Measurements from ENCODE around the gene PCNT.

Gene PCNT

DNA sequence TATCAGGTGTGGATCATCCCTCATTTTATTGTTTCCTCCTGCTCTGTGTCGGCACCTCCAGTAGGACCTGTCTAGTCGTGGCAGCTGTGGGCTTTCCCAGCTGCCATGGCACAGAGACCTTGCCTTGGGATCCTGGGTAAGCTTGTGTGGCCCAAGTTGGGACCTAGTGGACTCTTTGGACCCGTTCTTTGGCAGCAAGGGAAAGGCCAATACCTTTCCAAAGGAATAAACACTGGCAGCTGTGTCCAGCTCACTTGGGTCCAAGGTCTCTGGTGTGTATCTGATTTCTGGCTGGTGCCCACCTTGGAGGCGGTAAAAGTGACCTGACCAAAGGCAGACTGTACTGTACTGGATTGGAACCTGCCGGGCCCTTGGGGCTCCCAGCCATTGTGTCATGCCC is 156.5 kb downstream of the PCNT start:
- Histone ChIP-seq H3K36me3 (ENCODE audit: insufficient read depth, low read length) (no peaks in the 10 kb centered on the region), H3K27ac (ENCODE audit: low read depth, low read length) (no peak overlapping the region), H3K79me2 (ENCODE audit: control insufficient read depth, insufficient read depth, low read length, unreplicated experiment) (peaks cover 14% of the 10 kb centered on the region)

DNA sequence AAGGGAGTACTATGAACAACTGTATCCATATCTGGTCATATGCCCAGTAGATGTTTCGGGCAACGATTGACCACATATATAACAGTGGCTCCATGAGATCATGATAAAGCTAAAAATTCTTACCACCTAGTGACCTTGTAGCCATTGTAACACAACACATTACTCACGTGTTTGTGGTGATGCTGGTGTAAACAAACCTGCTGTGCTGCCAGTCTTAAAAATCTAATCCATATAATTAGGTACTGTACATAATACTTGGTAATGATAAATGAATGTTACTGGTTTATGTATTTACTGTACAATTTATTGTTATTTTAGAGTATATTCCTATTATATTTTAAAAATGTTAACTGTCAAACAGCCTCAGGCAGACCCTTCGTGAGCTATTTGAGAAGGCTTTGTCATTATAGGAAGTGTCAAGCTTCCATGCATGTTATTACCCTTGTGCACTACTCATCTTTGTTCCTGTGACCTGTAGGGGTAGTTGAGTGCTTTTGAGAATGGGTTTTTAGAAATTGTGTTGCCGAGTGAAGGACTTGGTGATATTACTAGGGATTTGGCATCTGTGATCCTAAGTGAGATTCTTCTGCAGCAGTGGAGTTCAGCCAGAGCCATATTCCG is 158.4 kb downstream of the PCNT start:
- H2AFZ ChIP-seq (ENCODE audit: low read length, unreplicated experiment): no peak overlapping the region
- no peaks in the 10 kb centered on the region for H3K4me1 ChIP-seq (ENCODE audit: control insufficient read depth, insufficient read depth, low read length, unreplicated experiment)
- peaks cover 10% of the 10 kb centered on the region for H3K79me2 ChIP-seq (ENCODE audit: control insufficient read depth, insufficient read depth, low read length, unreplicated experiment)
- H3K36me3 ChIP-seq (ENCODE audit: insufficient read depth, low read length): 0 out of 2 replicates have a peak, but pooled peaks cover 4% of the 10 kb centered on the region
- H3K27ac ChIP-seq (ENCODE audit: low read depth, low read length): no peak overlapping the region
- no peak overlapping the region for H3K4me3 ChIP-seq (ENCODE audit: low read depth, low read length)
- H3K27me3 ChIP-seq (ENCODE audit: insufficient read depth, low read length): no peaks in the 10 kb centered on the region

More for the DNA sequence above, 156.5 kb downstream of the PCNT start:
- H2AFZ ChIP-seq (ENCODE audit: low read length, unreplicated experiment): no peak overlapping the region
- no peaks in the 10 kb centered on the region for H3K4me1 ChIP-seq (ENCODE audit: control insufficient read depth, insufficient read depth, low read length, unreplicated experiment)
- H3K4me3 ChIP-seq (ENCODE audit: low read depth, low read length): no peak overlapping the region
- no peaks in the 10 kb centered on the region for H3K27me3 ChIP-seq (ENCODE audit: insufficient read depth, low read length)

DNA sequence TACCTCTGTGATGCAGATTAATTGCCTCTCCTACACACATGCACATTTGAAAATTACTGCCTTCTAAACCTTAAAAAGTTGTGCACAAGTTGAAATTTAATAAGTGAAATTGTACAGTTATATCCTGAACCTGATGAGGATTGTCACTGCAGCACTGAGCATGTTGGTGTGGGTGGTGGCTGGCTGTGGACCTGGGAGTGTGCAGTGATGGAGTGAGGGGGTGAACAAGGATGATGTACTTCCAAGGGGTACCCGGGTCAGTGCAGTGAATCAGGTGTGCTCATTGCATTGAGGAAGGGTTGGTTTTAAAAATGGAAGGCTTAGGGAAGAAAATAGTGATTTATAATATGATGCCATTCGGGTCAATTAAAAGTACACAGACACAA is 158.9 kb downstream of the PCNT start:
- Histone ChIP-seq H3K4me1 (ENCODE audit: control insufficient read depth, insufficient read depth, low read length, unreplicated experiment) (no peaks in the 10 kb centered on the region), H3K27me3 (ENCODE audit: insufficient read depth, low read length) (no peaks in the 10 kb centered on the region), H2AFZ (ENCODE audit: low read length, unreplicated experiment) (no peak overlapping the region), H3K79me2 (ENCODE audit: control insufficient read depth, insufficient read depth, low read length, unreplicated experiment) (peaks cover 10% of the 10 kb centered on the region), H3K4me3 (ENCODE audit: low read depth, low read length) (no peak overlapping the region), H3K27ac (ENCODE audit: low read depth, low read length) (no peak overlapping the region), H3K36me3 (ENCODE audit: insufficient read depth, low read length) (0 out of 2 replicates have a peak, but pooled peaks cover 4% of the 10 kb centered on the region)

DNA sequence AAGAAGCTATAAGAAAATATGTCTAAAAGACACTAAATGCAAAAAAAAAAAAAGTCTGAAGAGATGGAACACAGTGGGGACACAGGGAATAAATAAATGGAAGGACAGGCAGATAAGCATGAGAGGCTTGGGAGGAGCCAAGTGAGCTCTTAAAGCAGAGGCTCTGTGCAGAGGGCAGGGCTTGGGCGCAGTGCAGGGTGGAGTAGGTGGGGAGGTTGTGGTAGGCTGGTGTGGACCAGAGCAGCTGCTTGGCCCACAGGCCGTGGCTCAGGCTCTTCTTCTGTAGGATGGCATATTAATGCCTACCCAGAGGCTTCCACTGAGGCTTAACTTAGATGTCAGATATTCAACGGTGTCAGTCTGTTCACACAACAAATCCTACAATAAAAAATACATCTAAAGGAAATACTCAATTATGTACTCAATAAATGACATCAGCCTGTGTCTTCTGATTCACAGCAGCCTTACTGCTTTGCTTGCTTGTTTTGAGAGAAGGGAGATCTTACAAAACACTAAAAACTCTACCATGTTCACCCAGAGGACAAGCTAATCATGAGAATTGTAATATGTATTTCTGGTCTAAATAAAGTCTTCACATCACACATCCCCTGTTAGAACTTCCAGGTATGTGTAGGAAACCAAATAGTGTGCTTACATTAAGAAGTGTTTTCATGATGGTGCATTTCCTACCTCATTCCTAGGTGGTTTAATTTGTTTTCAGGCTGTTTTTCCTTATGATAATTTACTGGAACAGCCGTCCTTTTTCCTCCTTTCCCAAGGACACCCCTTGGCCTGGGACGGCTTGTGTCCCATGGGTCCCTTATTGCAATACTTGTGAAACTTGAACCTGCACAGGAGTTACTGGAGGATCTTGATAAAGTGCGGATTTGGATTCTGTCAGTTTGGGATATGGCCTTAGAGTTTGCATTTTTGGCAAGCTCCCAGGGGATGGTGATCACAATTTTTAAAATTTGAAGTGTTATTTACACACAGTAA is 159.6 kb downstream of the PCNT start:
- Histone ChIP-seq H3K4me3 (ENCODE audit: low read depth, low read length) (no peak overlapping the region), H3K27me3 (ENCODE audit: insufficient read depth, low read length) (no peaks in the 10 kb centered on the region), H3K79me2 (ENCODE audit: control insufficient read depth, insufficient read depth, low read length, unreplicated experiment) (peaks cover 10% of the 10 kb centered on the region), H3K4me1 (ENCODE audit: control insufficient read depth, insufficient read depth, low read length, unreplicated experiment) (no peaks in the 10 kb centered on the region), H3K27ac (ENCODE audit: low read depth, low read length) (no peak overlapping the region), H3K36me3 (ENCODE audit: insufficient read depth, low read length) (0 out of 2 replicates have a peak, but pooled peaks cover 4% of the 10 kb centered on the region), H2AFZ (ENCODE audit: low read length, unreplicated experiment) (no peak overlapping the region)

DNA sequence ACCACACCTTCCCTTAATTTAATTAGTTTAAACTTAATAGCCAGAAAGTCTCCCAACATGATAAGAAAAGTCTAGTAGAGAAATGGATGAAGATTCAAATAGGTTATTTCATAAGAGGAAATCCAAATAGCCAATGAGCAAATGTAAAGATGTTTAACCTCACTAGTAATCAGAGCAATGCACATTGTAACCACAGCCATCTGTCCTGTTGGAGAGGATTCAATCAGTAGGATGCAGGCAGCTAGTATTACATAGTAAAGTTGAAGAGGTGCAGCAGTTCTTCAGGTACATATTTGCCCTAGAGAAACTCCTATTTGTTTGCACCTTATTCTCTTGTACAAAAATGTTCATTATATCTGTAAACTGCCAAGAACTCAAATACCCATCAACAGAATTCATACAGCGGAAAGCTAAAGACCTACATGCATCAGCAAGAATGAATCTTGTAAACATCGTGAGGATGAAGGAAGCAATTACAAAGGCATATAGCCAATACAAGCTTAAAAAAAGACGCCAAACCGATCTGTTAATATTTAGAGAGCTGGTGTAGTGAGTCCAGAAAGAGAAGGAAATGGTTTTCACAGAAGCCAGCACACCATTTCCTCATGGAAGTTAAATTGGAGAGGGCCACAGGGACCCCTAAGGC is 162.6 kb downstream of the PCNT start:
- Histone ChIP-seq H3K27me3 (ENCODE audit: insufficient read depth, low read length) (no peaks in the 10 kb centered on the region), H3K27ac (ENCODE audit: low read depth, low read length) (no peak overlapping the region), H2AFZ (ENCODE audit: low read length, unreplicated experiment) (no peak overlapping the region), H3K79me2 (ENCODE audit: control insufficient read depth, insufficient read depth, low read length, unreplicated experiment) (peaks cover 12% of the 10 kb centered on the region), H3K4me3 (ENCODE audit: low read depth, low read length) (no peak overlapping the region), H3K4me1 (ENCODE audit: control insufficient read depth, insufficient read depth, low read length, unreplicated experiment) (no peaks in the 10 kb centered on the region), H3K36me3 (ENCODE audit: insufficient read depth, low read length) (peaks cover 11% of the 10 kb centered on the region; the same call in 1 of the 2 replicates)

DNA sequence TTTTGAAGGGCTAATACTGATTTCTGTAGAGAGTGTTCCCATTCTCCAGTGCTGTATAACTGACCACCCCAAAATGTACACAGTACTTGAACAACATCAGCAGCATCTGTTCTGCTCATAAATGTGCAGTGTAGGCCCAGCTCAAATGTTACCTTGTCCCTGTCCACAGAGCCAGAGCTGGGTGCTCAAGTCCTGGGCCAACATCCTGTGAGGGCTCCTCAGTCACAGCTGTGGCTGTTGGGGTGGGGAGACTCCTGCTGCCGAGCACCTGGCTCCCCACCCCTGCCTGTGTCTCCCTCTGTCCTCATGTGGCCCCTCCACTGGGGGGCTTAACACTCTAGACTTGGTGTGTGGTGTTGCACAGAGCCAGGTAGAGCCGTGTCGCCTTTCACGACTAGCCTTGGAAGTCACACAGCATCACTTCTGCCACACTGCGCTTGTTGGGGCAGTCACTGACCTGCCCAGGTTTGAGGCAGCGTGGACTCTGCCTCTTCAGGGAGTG is 165.3 kb downstream of the PCNT start:
- H3K4me1 ChIP-seq (ENCODE audit: control insufficient read depth, insufficient read depth, low read length, unreplicated experiment): no peaks in the 10 kb centered on the region
- peaks cover 30% of the 10 kb centered on the region for H3K36me3 ChIP-seq (ENCODE audit: insufficient read depth, low read length)
- H3K27ac ChIP-seq (ENCODE audit: low read depth, low read length): no peak overlapping the region
- peaks cover 3% of the 10 kb centered on the region for H3K79me2 ChIP-seq (ENCODE audit: control insufficient read depth, insufficient read depth, low read length, unreplicated experiment)
- H3K4me3 ChIP-seq (ENCODE audit: low read depth, low read length): no peak overlapping the region
- H3K27me3 ChIP-seq (ENCODE audit: insufficient read depth, low read length): no peaks in the 10 kb centered on the region
- H2AFZ ChIP-seq (ENCODE audit: low read length, unreplicated experiment): no peak overlapping the region

DNA sequence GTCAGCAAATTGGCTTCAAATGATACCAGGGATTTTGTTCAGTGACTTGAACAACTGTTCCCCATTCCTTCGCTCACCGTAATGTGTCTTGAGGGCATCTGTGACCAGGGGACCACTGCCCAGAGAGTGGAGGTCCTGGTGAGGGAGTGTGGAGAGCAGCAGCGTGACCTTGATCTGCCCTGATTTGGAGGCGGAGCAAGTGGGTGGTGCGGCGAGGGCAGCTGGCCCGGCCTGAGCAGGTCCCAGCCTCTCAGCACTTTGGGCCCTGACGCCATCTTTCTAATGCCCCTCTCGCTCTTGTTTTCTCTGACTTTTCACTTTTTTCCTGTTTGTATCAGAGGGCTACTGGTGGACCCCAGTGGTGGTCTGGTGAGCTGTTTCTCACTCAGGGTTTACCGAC is 165.8 kb downstream of the PCNT start:
- H3K27me3 ChIP-seq (ENCODE audit: insufficient read depth, low read length): no peaks in the 10 kb centered on the region
- peaks cover 35% of the 10 kb centered on the region for H3K36me3 ChIP-seq (ENCODE audit: insufficient read depth, low read length)
- H3K4me3 ChIP-seq (ENCODE audit: low read depth, low read length): no peak overlapping the region
- H3K79me2 ChIP-seq (ENCODE audit: control insufficient read depth, insufficient read depth, low read length, unreplicated experiment): peaks cover 3% of the 10 kb centered on the region
- H3K27ac ChIP-seq (ENCODE audit: low read depth, low read length): no peak overlapping the region
- H3K4me1 ChIP-seq (ENCODE audit: control insufficient read depth, insufficient read depth, low read length, unreplicated experiment): no peaks in the 10 kb centered on the region
- H2AFZ ChIP-seq (ENCODE audit: low read length, unreplicated experiment): no peak overlapping the region

DNA sequence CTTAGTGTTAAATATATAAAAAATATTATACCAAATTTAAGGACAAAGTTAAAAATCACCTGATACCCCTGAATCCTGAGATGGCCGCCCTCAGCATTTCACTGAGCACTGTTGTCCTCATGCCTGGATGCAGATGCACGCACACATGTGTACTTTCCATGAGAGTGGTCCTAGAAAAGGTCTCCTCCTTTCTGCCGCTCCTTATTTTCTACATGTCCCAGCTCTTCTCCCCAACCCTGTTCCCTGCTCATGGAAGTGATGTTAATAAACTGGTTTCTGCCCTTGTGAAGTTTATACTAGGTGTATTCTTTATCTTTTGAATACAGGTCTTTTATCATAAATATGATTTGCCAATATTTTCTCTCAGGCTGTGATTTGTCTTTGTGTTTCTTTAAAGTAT is 167.6 kb downstream of the PCNT start:
- no peak overlapping the region for H3K27ac ChIP-seq (ENCODE audit: low read depth, low read length)
- H3K4me3 ChIP-seq (ENCODE audit: low read depth, low read length): no peak overlapping the region
- H3K36me3 ChIP-seq (ENCODE audit: insufficient read depth, low read length): peaks cover 36% of the 10 kb centered on the region
- H3K4me1 ChIP-seq (ENCODE audit: control insufficient read depth, insufficient read depth, low read length, unreplicated experiment): no peaks in the 10 kb centered on the region
- H3K79me2 ChIP-seq (ENCODE audit: control insufficient read depth, insufficient read depth, low read length, unreplicated experiment): peaks cover 3% of the 10 kb centered on the region
- H3K27me3 ChIP-seq (ENCODE audit: insufficient read depth, low read length): no peaks in the 10 kb centered on the region
- no peak overlapping the region for H2AFZ ChIP-seq (ENCODE audit: low read length, unreplicated experiment)

DNA sequence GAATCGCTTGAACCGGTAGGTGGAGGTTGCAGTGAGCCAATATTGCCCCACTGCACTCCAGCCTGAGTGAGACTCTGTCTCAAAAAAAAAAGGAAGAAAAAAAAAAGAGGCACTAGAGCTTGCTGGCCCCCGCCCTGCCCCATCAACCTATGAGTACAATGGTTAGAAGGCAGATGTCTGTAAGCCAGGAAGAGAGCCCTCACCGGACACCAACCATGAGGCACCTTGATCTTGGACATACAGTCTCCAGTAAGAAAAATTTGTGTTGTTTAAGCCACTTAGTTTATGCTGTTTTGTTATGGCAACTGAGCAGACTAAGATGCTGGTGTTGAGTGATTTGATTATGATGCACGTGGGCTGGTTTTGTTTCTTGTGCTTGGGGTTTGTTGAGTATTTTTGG is 168.9 kb downstream of the PCNT start:
- Histone ChIP-seq H3K27me3 (ENCODE audit: insufficient read depth, low read length) (no peaks in the 10 kb centered on the region), H3K4me3 (ENCODE audit: low read depth, low read length) (no peak overlapping the region), H3K4me1 (ENCODE audit: control insufficient read depth, insufficient read depth, low read length, unreplicated experiment) (no peaks in the 10 kb centered on the region), H3K27ac (ENCODE audit: low read depth, low read length) (no peak overlapping the region), H2AFZ (ENCODE audit: low read length, unreplicated experiment) (no peak overlapping the region), H3K36me3 (ENCODE audit: insufficient read depth, low read length) (peaks cover 44% of the 10 kb centered on the region), H3K79me2 (ENCODE audit: control insufficient read depth, insufficient read depth, low read length, unreplicated experiment) (peaks cover 3% of the 10 kb centered on the region)

DNA sequence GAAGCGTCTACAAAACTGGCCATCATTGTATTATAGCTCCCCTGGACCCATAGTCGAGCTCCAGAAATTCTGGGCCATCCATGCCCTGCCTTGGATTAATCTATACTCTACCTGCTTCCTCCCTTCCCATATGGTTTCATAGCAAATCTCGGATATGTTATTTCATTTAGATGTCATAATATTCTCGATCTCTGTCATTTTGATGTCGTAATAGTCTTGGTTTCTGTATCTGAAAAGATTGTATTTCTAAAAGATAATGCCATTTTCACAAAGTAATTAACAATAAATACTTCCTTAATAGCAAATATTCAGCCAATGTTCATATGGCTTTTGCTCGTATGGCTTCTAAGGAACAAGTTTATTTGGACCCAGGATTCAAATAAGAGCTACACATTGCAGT is 169.9 kb downstream of the PCNT start:
- no peak overlapping the region for H3K4me3 ChIP-seq (ENCODE audit: low read depth, low read length)

More for the DNA sequence above, 169.9 kb downstream of the PCNT start:
- Histone ChIP-seq H3K27ac (ENCODE audit: low read depth, low read length) (no peak overlapping the region), H3K4me1 (ENCODE audit: control insufficient read depth, insufficient read depth, low read length, unreplicated experiment) (no peaks in the 10 kb centered on the region), H3K36me3 (ENCODE audit: insufficient read depth, low read length) (peaks cover 44% of the 10 kb centered on the region), H3K27me3 (ENCODE audit: insufficient read depth, low read length) (no peaks in the 10 kb centered on the region), H3K79me2 (ENCODE audit: control insufficient read depth, insufficient read depth, low read length, unreplicated experiment) (peaks cover 3% of the 10 kb centered on the region), H2AFZ (ENCODE audit: low read length, unreplicated experiment) (no peak overlapping the region)

Data from ACC112 (cell line).